HUDEP-2 (cell line): ENCODE data around the gene ATG4A.
A peak's percentile ranks its signal among the peaks of the same experiment; 100 is the strongest.

Experiments
- DNase-seq, 76 experiments: peaks; one replicate each; lab custom pipeline; 2025; ENCODE audit not compliant: unreplicated experiment in 76 of 76; lab: John Stamatoyannopoulos, UW

Gene ATG4A

GRCh38 chrX:108091264-108091877 is at the start of gene ATG4A, which contains the start of gene PSMD10:
Gene ATG4A (plus strand): TSS chrX:108091778. CDS start chrX:108091827, 49 bp downstream.
Gene PSMD10 (minus strand): TSS chrX:108091542. CDS start chrX:108091520, 22 bp downstream.
- DNase-seq, result peak; percentile 1 to 92 (median 82)

GRCh38 chrX:108044554-108045256 is 46.9 kb upstream of the ATG4A start, which contains the start of gene VSIG1:
Gene VSIG1 (plus strand): TSS chrX:108045065. CDS start chrX:108045131, 66 bp downstream.
- DNase-seq, result no peak

GRCh38 chrX:108049649-108050048 is 41.9 kb upstream of the ATG4A start:
- no peak for DNase-seq

- no peak for DNase-seq
Observed at GRCh38 chrX:108053218-108053617, 38.4 kb upstream of the ATG4A start.

- DNase-seq, result no peak
Observed at GRCh38 chrX:108055546-108055945, 36.0 kb upstream of the ATG4A start.

GRCh38 chrX:108059801-108060200 is 31.8 kb upstream of the ATG4A start:
- DNase-seq, result no peak

- DNase-seq, result no peak
Observed at GRCh38 chrX:108064001-108064400, 27.6 kb upstream of the ATG4A start.

GRCh38 chrX:108064613-108065012 is 27.0 kb upstream of the ATG4A start:
- no peak for DNase-seq

GRCh38 chrX:108068121-108068520 is 23.5 kb upstream of the ATG4A start:
- no peak for DNase-seq

- no peak for DNase-seq
Observed at GRCh38 chrX:108070891-108071290, 20.7 kb upstream of the ATG4A start.

GRCh38 chrX:108071578-108071977 is 20.0 kb upstream of the ATG4A start:
- no peak for DNase-seq

- no peak for DNase-seq
Observed at GRCh38 chrX:108072746-108073145, 18.8 kb upstream of the ATG4A start.

- no peak for DNase-seq
Observed at GRCh38 chrX:108081110-108081509, 10.5 kb upstream of the ATG4A start.

- DNase-seq, result no peak
Observed at GRCh38 chrX:108087792-108088191, 3.8 kb upstream of the ATG4A start.

- DNase-seq, result peak in 54 of 76 experiments; percentile 0 to 77 (median 25)
Observed at GRCh38 chrX:108088511-108088910, 3.1 kb upstream of the ATG4A start.

GRCh38 chrX:108090491-108091263 is 901 bp upstream of the ATG4A start:
- peak in 8 of 76 experiments; percentile 0 to 58 (median 14) for DNase-seq

- peak in 44 of 76 experiments; percentile 1 to 62 (median 32) for DNase-seq
Observed at GRCh38 chrX:108091878-108092291, 307 bp downstream of the ATG4A start.

GRCh38 chrX:108097380-108097779 is 5.8 kb downstream of the ATG4A start:
- DNase-seq, result no peak

- DNase-seq, result peak in 1 of 76 experiments; percentile 0
Observed at GRCh38 chrX:108105473-108105872, 13.9 kb downstream of the ATG4A start.

GRCh38 chrX:108114541-108114940 is 23.0 kb downstream of the ATG4A start:
- DNase-seq, result no peak

GRCh38 chrX:108117988-108118387 is 26.4 kb downstream of the ATG4A start:
- no peak for DNase-seq
